Vagina (tissue), 2 donors: ENCODE data around the gene MSANTD3.

ENCODE experiments used
- POLR2A ChIP-seq, 2 donors: fragments of 450-650 bp; IDR thresholded peaks; one replicate each; pipeline ENCODE4 v1.6.1; 2017; ENCODE audit warnings: antibody characterized with exemption in 2 of 2, mild to moderate bottlenecking in 2 of 2, moderate library complexity in 2 of 2
- TF ChIP-seq, protein P1 (sequence below), 3 experiments: fragments of 450-650 bp in 2 of 3; fragments of 200-600 bp in 1 of 3; sonication (generic) in 1 of 3; IDR thresholded peaks; one replicate each; pipeline ENCODE4 v1.5.1; 2017 to 2019; ENCODE audit warnings: antibody characterized with exemption in 3 of 3, mild to moderate bottlenecking in 2 of 3, moderate library complexity in 2 of 3

DNA sequence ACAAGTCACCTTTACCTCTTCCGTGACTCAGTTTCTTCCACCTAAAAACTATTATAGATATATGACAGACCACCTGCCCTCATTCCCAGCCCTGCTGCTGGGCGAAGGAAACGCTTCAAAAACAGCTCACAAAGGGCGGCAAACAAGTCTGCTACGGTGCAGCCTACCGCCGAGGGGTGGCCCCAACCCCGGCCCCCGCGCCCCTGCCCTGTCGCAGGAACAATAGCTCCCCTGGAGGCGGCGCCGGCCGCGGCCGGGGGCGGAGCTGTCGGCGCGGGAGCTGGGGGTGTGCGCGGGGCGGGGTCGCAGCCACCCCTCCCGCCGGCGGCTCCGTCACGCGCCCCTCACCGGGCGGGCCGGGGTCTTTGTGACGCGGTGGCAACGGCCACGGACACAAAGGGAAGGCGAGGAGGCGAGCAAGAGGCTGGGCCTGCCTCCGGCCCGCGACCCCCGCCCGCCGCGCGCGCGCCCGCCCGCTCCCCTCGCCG lies 45.9 kb downstream of the MSANTD3 start, which contains the start of gene TMEFF1:
- no peak for TF ChIP-seq POLR2A (IDR thresholded peaks at IDR 0.05)
- TF ChIP-seq, protein P1, sequence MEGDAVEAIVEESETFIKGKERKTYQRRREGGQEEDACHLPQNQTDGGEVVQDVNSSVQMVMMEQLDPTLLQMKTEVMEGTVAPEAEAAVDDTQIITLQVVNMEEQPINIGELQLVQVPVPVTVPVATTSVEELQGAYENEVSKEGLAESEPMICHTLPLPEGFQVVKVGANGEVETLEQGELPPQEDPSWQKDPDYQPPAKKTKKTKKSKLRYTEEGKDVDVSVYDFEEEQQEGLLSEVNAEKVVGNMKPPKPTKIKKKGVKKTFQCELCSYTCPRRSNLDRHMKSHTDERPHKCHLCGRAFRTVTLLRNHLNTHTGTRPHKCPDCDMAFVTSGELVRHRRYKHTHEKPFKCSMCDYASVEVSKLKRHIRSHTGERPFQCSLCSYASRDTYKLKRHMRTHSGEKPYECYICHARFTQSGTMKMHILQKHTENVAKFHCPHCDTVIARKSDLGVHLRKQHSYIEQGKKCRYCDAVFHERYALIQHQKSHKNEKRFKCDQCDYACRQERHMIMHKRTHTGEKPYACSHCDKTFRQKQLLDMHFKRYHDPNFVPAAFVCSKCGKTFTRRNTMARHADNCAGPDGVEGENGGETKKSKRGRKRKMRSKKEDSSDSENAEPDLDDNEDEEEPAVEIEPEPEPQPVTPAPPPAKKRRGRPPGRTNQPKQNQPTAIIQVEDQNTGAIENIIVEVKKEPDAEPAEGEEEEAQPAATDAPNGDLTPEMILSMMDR (IDR thresholded peaks at IDR 0.05): no peak
